ENCODE results near the gene VPS29. TPM values are rescaled to one million over a fixed set of nuclear protein-coding genes. Genes with fewer than 3 reads are reported as not detected.
A peak's percentile ranks its signal among the peaks of the same experiment; 100 is the strongest.

The VPS29 gene
- total and polyA plus RNA-seq, 9 of the 15 experiments (the other 6 are each of a cell fraction or from before 2014, with no cell fraction given): 85.8 to 638 (median 272) TPM

- TF ChIP-seq ZBED1 (IDR thresholded peaks at IDR 0.05) (no peak), USF2 (CRISPR knock-in tag; IDR thresholded peaks at IDR 0.05) (no peak), ZNF232 (CRISPR knock-in tag; IDR thresholded peaks at IDR 0.05) (no peak), XRCC5 (IDR thresholded peaks at IDR 0.05; ENCODE audit: low read depth, low read length) (no peak), FUS (optimal IDR thresholded peaks at IDR 0.05; ENCODE audit: low read depth, low read length) (no peak), RBM25 (IDR thresholded peaks at IDR 0.05; ENCODE audit: low read depth, low read length, severe bottlenecking) (peak; percentile 47), BCOR (IDR thresholded peaks at IDR 0.05) (peak; percentile 31; the same call in 1 of the 2 replicates), ZNF121 (CRISPR knock-in tag; conservative IDR thresholded peaks at IDR 0.05) (peak; percentile 97), ZNF444 (CRISPR knock-in tag; IDR thresholded peaks at IDR 0.05) (no peak), MBD2 (IDR thresholded peaks at IDR 0.05; ENCODE audit: borderline replicate concordance, low read depth) (no peak)
Measured at GRCh38 chr12:110516995-110517394, 15.1 kb upstream of the VPS29 start (continued).

- no TSS peak for BruUV-seq (replicated peaks)
- Histone ChIP-seq H3K9me1 (ENCODE audit: control insufficient read depth, insufficient read depth, low read length) (no peaks in the 10 kb centered on the region), H4K20me1 (replicated peaks; ENCODE audit: control insufficient read depth, insufficient read depth, low read length) (no peaks in the 10 kb centered on the region), H2AFZ (ENCODE audit: low read depth, low read length) (no peak overlapping the region), H3K4me3 (no peak overlapping the region), H3K4me2 (ENCODE audit: insufficient read depth, low read length) (no peak overlapping the region), H3K79me2 (ENCODE audit: control insufficient read depth, insufficient read depth, low read length) (no peaks in the 10 kb centered on the region), H3K4me1 (replicated peaks in 1 of 2; ENCODE audit: control insufficient read depth in 2 of 2, insufficient read depth in 2 of 2, low read length in 2 of 2) (no peaks in the 10 kb centered on the region; a peak in 1 of 5 replicates), H3K27me3 (ENCODE audit: control insufficient read depth in 2 of 2, insufficient read depth in 2 of 2, low read length in 2 of 2) (no peaks in the 10 kb centered on the region), H3K27ac (ENCODE audit: extremely low read depth, low read depth, low read length) (no peak overlapping the region), H3K36me3 (ENCODE audit: control insufficient read depth, insufficient read depth, low read length) (no peaks in the 10 kb centered on the region), H3K9ac (ENCODE audit: insufficient read depth in 1 of 2, low read depth in 2 of 2, low read length in 2 of 2) (no peak overlapping the region), H3K9me3 (replicated peaks; ENCODE audit: control insufficient read depth, insufficient read depth, low read depth, low read length) (0 out of 2 replicates have a peak, but pooled peaks cover 1% of the 10 kb centered on the region)
- DNase-seq (ENCODE audit: extremely low read depth in 1 of 4, low spot score in 3 of 4) (no peak), ATAC-seq (no peak), FAIRE-seq (no peak)
- POLR2A ChIA-PET: no interaction called here
- intact Hi-C loops (cut with micrococcal nuclease): loop anchor here (5.0 kb wide), 1 partner anchor 313 kb away; no protein-coding TSS in a partner anchor
- 14% methylated on average over 1 of the region's 1 CpG for WGBS (ENCODE audit: insufficient coverage, low coverage, missing lambda C conversion rate)
- CTCF ChIA-PET (ENCODE audit: low intra/inter-chr PET ratio): interaction anchor here (2.8 kb wide), 1 partner anchor 86 kb away, joined by 15 read pairs; no protein-coding TSS in a partner anchor
- in situ Hi-C loops (cut with MboI): loop anchor here (5.0 kb wide), 1 partner anchor 88 kb away; no protein-coding TSS in a partner anchor
- no peak for TF ChIP-seq YBX1 (IDR thresholded peaks at IDR 0.05)
- no peak for TF ChIP-seq ZNF644 (tag; IDR thresholded peaks at IDR 0.05; ENCODE audit: low read depth)
- no peak for TF ChIP-seq MAFG (tag; conservative IDR thresholded peaks at IDR 0.05)
- TF ChIP-seq ARID2 (IDR thresholded peaks at IDR 0.05): no peak
- no peak for TF ChIP-seq POLR2AphosphoS2 (IDR thresholded peaks at IDR 0.05; ENCODE audit: low read length)
- TF ChIP-seq ZNF77 (CRISPR knock-in tag; IDR thresholded peaks at IDR 0.05): no peak
- TF ChIP-seq FOXM1 (IDR thresholded peaks at IDR 0.05; ENCODE audit: low read depth): no peak
- no peak for TF ChIP-seq FOXM1 (CRISPR knock-in tag; IDR thresholded peaks at IDR 0.05; ENCODE audit: low read depth)
- no peak for TF ChIP-seq PML (IDR thresholded peaks at IDR 0.05; ENCODE audit: low read length)
- no peak for TF ChIP-seq ZNF449 (CRISPR knock-in tag; IDR thresholded peaks at IDR 0.05)
- no peak for TF ChIP-seq ZNF445 (CRISPR knock-in tag; IDR thresholded peaks at IDR 0.05; ENCODE audit: low read depth)
- TF ChIP-seq ZNF146 (CRISPR knock-in tag; IDR thresholded peaks at IDR 0.05; ENCODE audit: unreplicated experiment): no peak
- TF ChIP-seq BHLHE40 (IDR thresholded peaks at IDR 0.05; ENCODE audit: low read length): no peak
- TF ChIP-seq CTBP1 (IDR thresholded peaks at IDR 0.05; ENCODE audit: borderline replicate concordance): no peak
- no peak for TF ChIP-seq ZNF311 (CRISPR knock-in tag; IDR thresholded peaks at IDR 0.05)
- TF ChIP-seq NEUROD1 (IDR thresholded peaks at IDR 0.05; ENCODE audit: borderline replicate concordance, low read depth, low read length, partially characterized antibody): no peak
Measured at GRCh38 chr12:110514363-110514762, 12.5 kb upstream of the VPS29 start.

Data from K562 (cell line).